ENCODE data around the gene LRTM2. TPM values are rescaled to one million over a fixed set of nuclear protein-coding genes. Genes with fewer than 3 reads are reported as not detected.

LRTM2 gene
- total RNA-seq, 3 donors from 2014 or later, result not detected

- Histone ChIP-seq H3K36me3 (ENCODE audit: low read depth) (no peaks in the 10 kb centered on the region), H3K9me3 (no peaks in the 10 kb centered on the region), H3K4me3 (no peak overlapping the region), H3K4me1 (ENCODE audit: low read depth) (no peaks in the 10 kb centered on the region)
- intact Hi-C loops (cut with DNase I, micrococcal nuclease), result no loop called here
- no peak for DNase-seq
- no peak for TF ChIP-seq CTCF (IDR thresholded peaks at IDR 0.05)
- ATAC-seq, result no peak
These were observed 44.5 kb downstream of the LRTM2 start for GRCh38 chr12:1864867-1865266.

GRCh38 chr12:1865284-1865866, 45.0 kb downstream of the LRTM2 start:
- intact Hi-C loops (cut with DNase I, micrococcal nuclease), result no loop called here
- TF ChIP-seq CTCF (IDR thresholded peaks at IDR 0.05), result no peak
- no peaks in the 10 kb centered on the region for H3K36me3 ChIP-seq (ENCODE audit: low read depth)
- ATAC-seq (no peak), DNase-seq (no peak)
- H3K4me1 ChIP-seq (ENCODE audit: low read depth), result no peaks in the 10 kb centered on the region
- H3K9me3 ChIP-seq, result no peaks in the 10 kb centered on the region
- H3K4me3 ChIP-seq, result no peak overlapping the region

- Histone ChIP-seq H3K4me3 (no peak overlapping the region), H3K4me1 (ENCODE audit: low read depth) (no peaks in the 10 kb centered on the region), H3K9me3 (no peaks in the 10 kb centered on the region), H3K36me3 (ENCODE audit: low read depth) (no peaks in the 10 kb centered on the region)
- ATAC-seq (no peak), DNase-seq (no peak)
- intact Hi-C loops (cut with DNase I, micrococcal nuclease), result no loop called here
- no peak for TF ChIP-seq CTCF (IDR thresholded peaks at IDR 0.05)
These were observed 48.8 kb downstream of the LRTM2 start for GRCh38 chr12:1869145-1869544.

- Histone ChIP-seq H3K9me3 (no peaks in the 10 kb centered on the region), H3K36me3 (ENCODE audit: low read depth) (no peaks in the 10 kb centered on the region), H3K4me1 (ENCODE audit: low read depth) (no peaks in the 10 kb centered on the region), H3K4me3 (no peak overlapping the region)
- DNase-seq, result no peak
- intact Hi-C loops (cut with DNase I, micrococcal nuclease), result no loop called here
- no peak for TF ChIP-seq CTCF (IDR thresholded peaks at IDR 0.05)
- no peak for ATAC-seq
These were observed 49.7 kb downstream of the LRTM2 start for GRCh38 chr12:1870086-1870485.

- TF ChIP-seq CTCF (IDR thresholded peaks at IDR 0.05), result no peak
- no peak overlapping the region for H3K4me3 ChIP-seq
- H3K9me3 ChIP-seq, result no peaks in the 10 kb centered on the region
- intact Hi-C loops (cut with DNase I, micrococcal nuclease), result no loop called here
- no peak for ATAC-seq
- DNase-seq, result no peak
- no peaks in the 10 kb centered on the region for H3K4me1 ChIP-seq (ENCODE audit: low read depth)
- H3K36me3 ChIP-seq (ENCODE audit: low read depth), result no peaks in the 10 kb centered on the region
These were observed 50.9 kb downstream of the LRTM2 start for GRCh38 chr12:1870998-1871917.
